ENCODE data around the gene SV2A.
A peak's percentile ranks its signal among the peaks of the same experiment; 100 is the strongest.
"Not testable (repeated sequence)": the region's sequence is repeated elsewhere in the genome, so short reads cannot be mapped to it uniquely, and the experiment has no call there.

The SV2A gene

GRCh38 chr1:149962039-149962647, 44.5 kb upstream of the SV2A start:
- no peak overlapping the region for H3K4me3 ChIP-seq (replicated peaks in 1 of 2; ENCODE audit: low read depth in 2 of 2, low read length in 2 of 2)
- peak; percentile 64 for TF ChIP-seq CTCF (IDR thresholded peaks at IDR 0.05; ENCODE audit: low read depth, low read length)
- peak; percentile 90 for DNase-seq (ENCODE audit: low read depth in 2 of 2)

- not testable (repeated sequence) for H3K4me3 ChIP-seq (replicated peaks in 1 of 2; ENCODE audit: low read depth in 2 of 2, low read length in 2 of 2); DNase-seq (ENCODE audit: low read depth in 2 of 2)
Measured at GRCh38 chr1:149957548-149957947, 39.9 kb upstream of the SV2A start.

GRCh38 chr1:149949911-149950310, 32.3 kb upstream of the SV2A start:
- no peak overlapping the region for H3K4me3 ChIP-seq (replicated peaks in 1 of 2; ENCODE audit: low read depth in 2 of 2, low read length in 2 of 2)
- DNase-seq (ENCODE audit: low read depth in 2 of 2), result no peak
- no peak for TF ChIP-seq CTCF (IDR thresholded peaks at IDR 0.05; ENCODE audit: low read depth, low read length)

- no peak for DNase-seq (ENCODE audit: low read depth in 2 of 2)
- no peak overlapping the region for H3K4me3 ChIP-seq (replicated peaks in 1 of 2; ENCODE audit: low read depth in 2 of 2, low read length in 2 of 2)
- no peak for TF ChIP-seq CTCF (IDR thresholded peaks at IDR 0.05; ENCODE audit: low read depth, low read length)
Measured at GRCh38 chr1:149945206-149945605, 27.6 kb upstream of the SV2A start.

- no peak for DNase-seq (ENCODE audit: low read depth in 2 of 2)
- TF ChIP-seq CTCF (IDR thresholded peaks at IDR 0.05; ENCODE audit: low read depth, low read length), result no peak
- no peak overlapping the region for H3K4me3 ChIP-seq (replicated peaks in 1 of 2; ENCODE audit: low read depth in 2 of 2, low read length in 2 of 2)
Measured at GRCh38 chr1:149942885-149943284, 25.2 kb upstream of the SV2A start.

GRCh38 chr1:149942207-149942606, 24.6 kb upstream of the SV2A start:
- H3K4me3 ChIP-seq (replicated peaks in 1 of 2; ENCODE audit: low read depth in 2 of 2, low read length in 2 of 2), result no peak overlapping the region
- peak; percentile 51 to 64 for DNase-seq (ENCODE audit: low read depth in 2 of 2)
- TF ChIP-seq CTCF (IDR thresholded peaks at IDR 0.05; ENCODE audit: low read depth, low read length), result peak; percentile 32

GRCh38 chr1:149940427-149940826, 22.8 kb upstream of the SV2A start:
- no peak for TF ChIP-seq CTCF (IDR thresholded peaks at IDR 0.05; ENCODE audit: low read depth, low read length)
- H3K4me3 ChIP-seq (replicated peaks in 1 of 2; ENCODE audit: low read depth in 2 of 2, low read length in 2 of 2), result no peak overlapping the region
- no peak for DNase-seq (ENCODE audit: low read depth in 2 of 2)

- DNase-seq (ENCODE audit: low read depth in 2 of 2), result not testable (repeated sequence)
- peak overlapping the region in 1 of 2 donors; percentile 34 for H3K4me3 ChIP-seq (replicated peaks in 1 of 2; ENCODE audit: low read depth in 2 of 2, low read length in 2 of 2)
Measured at GRCh38 chr1:149938668-149939003, 21.0 kb upstream of the SV2A start.
